HEK293 (cell line): ENCODE measurements around the gene ENDOG.

Experiments used
- BCL11A ChIP-seq: fragments of 450-650 bp; formaldehyde crosslinking; IDR thresholded peaks from 2 replicates; pipeline ENCODE4 v1.5.1; 2016; ENCODE audit warnings: low read depth, missing biosample characterization, missing genetic modification characterization
- HIC1 ChIP-seq: fragments of 450-650 bp; formaldehyde crosslinking; IDR thresholded peaks from 2 replicates; pipeline ENCODE4 v1.5.1; 2016; ENCODE audit warnings: missing biosample characterization, missing genetic modification characterization
- HOXA7 ChIP-seq: sonication (generic); formaldehyde crosslinking; IDR thresholded peaks from 2 replicates; pipeline ENCODE4 v1.8.1; 2022; ENCODE audit warnings: missing genetic modification reagents, borderline replicate concordance
- KLF7 ChIP-seq: fragments of 450-650 bp; formaldehyde crosslinking; IDR thresholded peaks from 2 replicates; pipeline ENCODE4 v1.5.1; 2016; ENCODE audit warnings: missing biosample characterization, missing genetic modification characterization, borderline replicate concordance
- SP3 ChIP-seq: fragments of 450-650 bp; formaldehyde crosslinking; IDR thresholded peaks from 2 replicates; pipeline ENCODE4 v1.5.1; 2016; ENCODE audit warnings: missing biosample characterization, missing genetic modification characterization
- YY1 ChIP-seq: fragments of 450-650 bp; formaldehyde crosslinking; IDR thresholded peaks from 2 replicates; pipeline ENCODE4 v1.5.1; 2018; ENCODE audit warnings: missing biosample characterization, missing genetic modification characterization
- ZBTB44 ChIP-seq: fragments of 450-650 bp; IDR thresholded peaks from 2 replicates; pipeline ENCODE4 v1.5.1; 2018; ENCODE audit warnings: missing biosample characterization, mild to moderate bottlenecking, missing genetic modification characterization
- ZBTB8A ChIP-seq: fragments of 450-650 bp; formaldehyde crosslinking; IDR thresholded peaks from 2 replicates; pipeline ENCODE4 v1.5.1; 2016; ENCODE audit warnings: missing biosample characterization, missing genetic modification characterization
- ZEB2 ChIP-seq: fragments of 450-650 bp; formaldehyde crosslinking; IDR thresholded peaks from 2 replicates; pipeline ENCODE4 v1.5.1; 2016; ENCODE audit warnings: missing biosample characterization, missing genetic modification characterization
- ZIC2 ChIP-seq: fragments of 450-650 bp; formaldehyde crosslinking; IDR thresholded peaks from 2 replicates; pipeline ENCODE4 v1.5.1; 2016; ENCODE audit warnings: missing biosample characterization, missing genetic modification characterization
- ZNF146 ChIP-seq: fragments of 450-650 bp; formaldehyde crosslinking; IDR thresholded peaks from 2 replicates; pipeline ENCODE4 v1.5.1; 2016; ENCODE audit warnings: missing biosample characterization, missing genetic modification characterization
- ZNF24 ChIP-seq: fragments of 450-650 bp; formaldehyde crosslinking; IDR thresholded peaks from 2 replicates; pipeline ENCODE4 v1.5.1; 2016; ENCODE audit warnings: missing biosample characterization, missing genetic modification characterization
- ZNF26 ChIP-seq: fragments of 450-650 bp; formaldehyde crosslinking; IDR thresholded peaks from 2 replicates; pipeline ENCODE4 v1.5.1; 2016; ENCODE audit warnings: missing biosample characterization, missing genetic modification characterization
- ZNF311 ChIP-seq: fragments of 450-650 bp; formaldehyde crosslinking; IDR thresholded peaks from 2 replicates; pipeline ENCODE4 v1.5.1; 2017; ENCODE audit warnings: missing biosample characterization, missing genetic modification characterization, borderline replicate concordance
- ZNF350 ChIP-seq: fragments of 450-650 bp; formaldehyde crosslinking; IDR thresholded peaks from 2 replicates; pipeline ENCODE4 v1.5.0; 2017; ENCODE audit warnings: missing biosample characterization, mild to moderate bottlenecking, missing genetic modification characterization
- ZNF37A ChIP-seq: fragments of 450-650 bp; IDR thresholded peaks from 2 replicates; pipeline ENCODE4 v1.5.1; 2018; ENCODE audit warnings: missing biosample characterization, missing genetic modification characterization
- ZNF423 ChIP-seq: fragments of 450-650 bp; formaldehyde crosslinking; IDR thresholded peaks from 2 replicates; pipeline ENCODE4 v1.5.1; 2016; ENCODE audit warnings: missing biosample characterization, missing genetic modification characterization
- ZNF549 ChIP-seq: fragments of 450-650 bp; IDR thresholded peaks from 2 replicates; pipeline ENCODE4 v1.5.1; 2018; ENCODE audit warnings: missing biosample characterization, missing genetic modification characterization, mild to moderate bottlenecking, inconsistent platforms, moderate library complexity
- ZNF571 ChIP-seq: fragments of 450-650 bp; formaldehyde crosslinking; IDR thresholded peaks from 2 replicates; pipeline ENCODE4 v1.5.0; 2017; ENCODE audit warnings: missing biosample characterization, missing genetic modification characterization
- ZNF626 ChIP-seq: fragments of 450-650 bp; sonication (Bioruptor Pico); formaldehyde crosslinking; IDR thresholded peaks from 2 replicates; pipeline ENCODE4 v1.5.1; 2018; ENCODE audit warnings: missing biosample characterization, missing genetic modification characterization, inconsistent platforms
- ZNF658 ChIP-seq: fragments of 450-650 bp; formaldehyde crosslinking; IDR thresholded peaks from 2 replicates; pipeline ENCODE4; 2016; ENCODE audit warnings: missing biosample characterization, missing genetic modification characterization
- ZNF660 ChIP-seq: fragments of 450-650 bp; IDR thresholded peaks from 2 replicates; pipeline ENCODE4 v1.5.1; 2018; ENCODE audit warnings: missing biosample characterization, mild to moderate bottlenecking, missing genetic modification characterization
- ZNF768 ChIP-seq: fragments of 450-650 bp; formaldehyde crosslinking; IDR thresholded peaks from 2 replicates; pipeline ENCODE4 v1.5.1; 2018; ENCODE audit warnings: missing biosample characterization, mild to moderate bottlenecking, missing genetic modification characterization
- ZSCAN30 ChIP-seq: fragments of 450-650 bp; IDR thresholded peaks from 2 replicates; pipeline ENCODE4 v1.5.1; 2018; ENCODE audit warnings: missing biosample characterization, mild to moderate bottlenecking, missing genetic modification characterization, moderate library complexity
- TF ChIP-seq, protein P1 (sequence below): fragments of 450-650 bp; formaldehyde crosslinking; IDR thresholded peaks from 2 replicates; pipeline ENCODE4; 2016; ENCODE audit warnings: missing biosample characterization, missing genetic modification characterization
- TF ChIP-seq, protein P2 (sequence below): fragments of 450-650 bp; formaldehyde crosslinking; IDR thresholded peaks from 2 replicates; pipeline ENCODE4 v1.5.1; 2016; ENCODE audit warnings: missing biosample characterization, missing genetic modification characterization, borderline replicate concordance
- TF ChIP-seq, protein P3 (sequence below): fragments of 450-650 bp; formaldehyde crosslinking; IDR thresholded peaks from 2 replicates; pipeline ENCODE4 v1.5.1; 2017; ENCODE audit warnings: missing biosample characterization, mild to moderate bottlenecking, missing genetic modification characterization, moderate library complexity
- TF ChIP-seq, protein P4 (sequence below): fragments of 450-650 bp; formaldehyde crosslinking; IDR thresholded peaks from 2 replicates; pipeline ENCODE4 v1.5.1; 2017; ENCODE audit warnings: missing biosample characterization, missing genetic modification characterization

Gene ENDOG

DNA sequence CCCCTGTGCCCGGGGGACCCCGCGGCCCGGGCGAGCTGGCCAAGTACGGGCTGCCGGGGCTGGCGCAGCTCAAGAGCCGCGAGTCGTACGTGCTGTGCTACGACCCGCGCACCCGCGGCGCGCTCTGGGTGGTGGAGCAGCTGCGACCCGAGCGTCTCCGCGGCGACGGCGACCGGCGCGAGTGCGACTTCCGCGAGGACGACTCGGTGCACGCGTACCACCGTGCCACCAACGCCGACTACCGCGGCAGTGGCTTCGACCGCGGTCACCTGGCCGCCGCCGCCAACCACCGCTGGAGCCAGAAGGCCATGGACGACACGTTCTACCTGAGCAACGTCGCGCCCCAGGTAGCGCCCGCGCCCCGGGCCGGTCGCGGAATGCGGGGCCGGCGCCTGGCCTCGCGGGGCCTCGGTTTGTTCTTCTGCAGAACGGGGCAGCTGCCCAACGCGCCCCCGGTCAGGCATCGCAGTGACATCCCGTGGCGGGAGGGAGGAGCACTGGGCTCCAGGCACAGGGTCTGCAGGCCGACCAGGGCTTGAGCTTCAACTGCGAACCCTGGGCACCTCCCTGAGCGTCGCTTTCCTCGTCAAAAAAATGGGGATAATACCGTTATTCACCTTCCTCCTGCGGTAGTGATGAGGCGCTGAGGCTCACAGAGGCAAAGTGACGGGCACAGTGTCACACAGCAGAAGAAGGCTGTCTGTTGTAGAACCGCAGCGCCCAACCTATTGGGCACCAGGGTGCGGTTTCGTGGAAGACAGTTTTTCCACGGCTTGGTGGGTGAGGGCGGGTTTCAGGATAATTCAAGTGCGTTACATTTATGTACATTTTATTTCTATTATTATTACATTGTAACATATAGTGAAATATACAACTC lies 777 bp downstream of the ENDOG start (continued):
- 0 out of 2 replicates have a peak, but pooled peaks have one; percentile 34 for TF ChIP-seq ZSCAN30
- TF ChIP-seq, protein P1, sequence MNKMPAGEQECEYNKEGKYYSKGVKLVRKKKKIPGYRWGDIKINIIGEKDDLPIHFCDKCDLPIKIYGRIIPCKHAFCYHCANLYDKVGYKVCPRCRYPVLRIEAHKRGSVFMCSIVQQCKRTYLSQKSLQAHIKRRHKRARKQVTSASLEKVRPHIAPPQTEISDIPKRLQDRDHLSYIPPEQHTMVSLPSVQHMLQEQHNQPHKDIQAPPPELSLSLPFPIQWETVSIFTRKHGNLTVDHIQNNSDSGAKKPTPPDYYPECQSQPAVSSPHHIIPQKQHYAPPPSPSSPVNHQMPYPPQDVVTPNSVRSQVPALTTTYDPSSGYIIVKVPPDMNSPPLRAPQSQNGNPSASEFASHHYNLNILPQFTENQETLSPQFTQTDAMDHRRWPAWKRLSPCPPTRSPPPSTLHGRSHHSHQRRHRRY (tag by site-specific recombination), result no peak
- TF ChIP-seq, protein P2, sequence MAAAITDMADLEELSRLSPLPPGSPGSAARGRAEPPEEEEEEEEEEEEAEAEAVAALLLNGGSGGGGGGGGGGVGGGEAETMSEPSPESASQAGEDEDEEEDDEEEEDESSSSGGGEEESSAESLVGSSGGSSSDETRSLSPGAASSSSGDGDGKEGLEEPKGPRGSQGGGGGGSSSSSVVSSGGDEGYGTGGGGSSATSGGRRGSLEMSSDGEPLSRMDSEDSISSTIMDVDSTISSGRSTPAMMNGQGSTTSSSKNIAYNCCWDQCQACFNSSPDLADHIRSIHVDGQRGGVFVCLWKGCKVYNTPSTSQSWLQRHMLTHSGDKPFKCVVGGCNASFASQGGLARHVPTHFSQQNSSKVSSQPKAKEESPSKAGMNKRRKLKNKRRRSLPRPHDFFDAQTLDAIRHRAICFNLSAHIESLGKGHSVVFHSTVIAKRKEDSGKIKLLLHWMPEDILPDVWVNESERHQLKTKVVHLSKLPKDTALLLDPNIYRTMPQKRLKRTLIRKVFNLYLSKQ (tag by site-specific recombination), result no peak
- no peak for TF ChIP-seq ZNF311 (tag by site-specific recombination)
- TF ChIP-seq SP3 (tag by site-specific recombination), result no peak
- no peak for TF ChIP-seq ZNF37A (tag by site-specific recombination)
- no peak for TF ChIP-seq ZNF658
- no peak for TF ChIP-seq KLF7
- no peak for TF ChIP-seq ZNF660 (tag by site-specific recombination)
- TF ChIP-seq YY1 (tag by site-specific recombination), result no peak
- TF ChIP-seq ZNF24, result no peak; the same call in 1 of the 2 replicates
- TF ChIP-seq, protein P3, sequence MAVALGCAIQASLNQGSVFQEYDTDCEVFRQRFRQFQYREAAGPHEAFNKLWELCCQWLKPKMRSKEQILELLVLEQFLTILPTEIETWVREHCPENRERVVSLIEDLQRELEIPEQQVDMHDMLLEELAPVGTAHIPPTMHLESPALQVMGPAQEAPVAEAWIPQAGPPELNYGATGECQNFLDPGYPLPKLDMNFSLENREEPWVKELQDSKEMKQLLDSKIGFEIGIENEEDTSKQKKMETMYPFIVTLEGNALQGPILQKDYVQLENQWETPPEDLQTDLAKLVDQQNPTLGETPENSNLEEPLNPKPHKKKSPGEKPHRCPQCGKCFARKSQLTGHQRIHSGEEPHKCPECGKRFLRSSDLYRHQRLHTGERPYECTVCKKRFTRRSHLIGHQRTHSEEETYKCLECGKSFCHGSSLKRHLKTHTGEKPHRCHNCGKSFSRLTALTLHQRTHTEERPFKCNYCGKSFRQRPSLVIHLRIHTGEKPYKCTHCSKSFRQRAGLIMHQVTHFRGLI, result 0 out of 2 replicates have a peak, but pooled peaks have one; percentile 11
- TF ChIP-seq, protein P4, sequence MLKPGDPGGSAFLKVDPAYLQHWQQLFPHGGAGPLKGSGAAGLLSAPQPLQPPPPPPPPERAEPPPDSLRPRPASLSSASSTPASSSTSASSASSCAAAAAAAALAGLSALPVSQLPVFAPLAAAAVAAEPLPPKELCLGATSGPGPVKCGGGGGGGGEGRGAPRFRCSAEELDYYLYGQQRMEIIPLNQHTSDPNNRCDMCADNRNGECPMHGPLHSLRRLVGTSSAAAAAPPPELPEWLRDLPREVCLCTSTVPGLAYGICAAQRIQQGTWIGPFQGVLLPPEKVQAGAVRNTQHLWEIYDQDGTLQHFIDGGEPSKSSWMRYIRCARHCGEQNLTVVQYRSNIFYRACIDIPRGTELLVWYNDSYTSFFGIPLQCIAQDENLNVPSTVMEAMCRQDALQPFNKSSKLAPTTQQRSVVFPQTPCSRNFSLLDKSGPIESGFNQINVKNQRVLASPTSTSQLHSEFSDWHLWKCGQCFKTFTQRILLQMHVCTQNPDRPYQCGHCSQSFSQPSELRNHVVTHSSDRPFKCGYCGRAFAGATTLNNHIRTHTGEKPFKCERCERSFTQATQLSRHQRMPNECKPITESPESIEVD, result no peak
- TF ChIP-seq ZNF26, result no peak
- TF ChIP-seq ZNF768 (tag by site-specific recombination), result 0 out of 2 replicates have a peak, but pooled peaks have one; percentile 6
- no peak for TF ChIP-seq ZNF626 (tag by site-specific recombination)
- TF ChIP-seq HIC1, result peak; percentile 46; the same call in 1 of the 2 replicates
- no peak for TF ChIP-seq ZNF571 (tag by site-specific recombination)
- no peak for TF ChIP-seq ZEB2 (tag by site-specific recombination)
- TF ChIP-seq ZBTB8A (tag by site-specific recombination), result 0 out of 2 replicates have a peak, but pooled peaks have one; percentile 20
- TF ChIP-seq ZNF350 (tag by site-specific recombination), result no peak
- TF ChIP-seq ZNF549 (tag by site-specific recombination), result no peak
- TF ChIP-seq BCL11A, result no peak
- TF ChIP-seq ZNF146, result no peak
- TF ChIP-seq ZBTB44 (tag by site-specific recombination), result no peak
- no peak for TF ChIP-seq HOXA7 (CRISPR knock-in tag)
- 0 out of 2 replicates have a peak, but pooled peaks have one; percentile 11 for TF ChIP-seq ZIC2
- no peak for TF ChIP-seq ZNF423 (tag by site-specific recombination)
